SK-N-MC (cell line): Measurements from ENCODE around the gene CACNA1B.

Experiments used
- DNase-seq: peaks from one replicate; pipeline ENCODE4 v3.0.0-alpha.2; 2011; ENCODE audit warnings: low read depth, low spot score
- H3K27ac ChIP-seq: fragments of 200-600 bp; sonication (generic); 2 replicates; pipeline ENCODE4 v1.5.1; 2016; ENCODE audit warnings: mixed run types
- H3K36me3 ChIP-seq: fragments of 200-600 bp; sonication (generic); 2 replicates; pipeline ENCODE4 v1.6.1; 2017; ENCODE audit warnings: antibody characterized with exemption, low read length, mixed read lengths; ENCODE audit not compliant: insufficient read depth
- H3K4me3 ChIP-seq: fragments of 200-600 bp; sonication (generic); 2 replicates; pipeline ENCODE4 v1.5.1; 2016
- H3K9ac ChIP-seq: fragments of 200-600 bp; sonication (generic); 2 replicates; pipeline ENCODE4 v1.8.0; 2017; ENCODE audit warnings: mixed run types, mixed read lengths; ENCODE audit not compliant: insufficient read length
- H3K9me3 ChIP-seq: fragments of 200-600 bp; sonication (generic); 2 replicates; pipeline ENCODE4 v1.6.1; 2017; ENCODE audit warnings: low read depth, mild to moderate bottlenecking, antibody characterized with exemption, low read length, moderate library complexity, mixed read lengths
- EZH2 ChIP-seq: fragments of 200-600 bp; sonication (generic); IDR thresholded peaks from one replicate; pipeline ENCODE4 v1.6.1; 2017; ENCODE audit warnings: antibody characterized with exemption
- FOXP2 ChIP-seq: optimal IDR thresholded peaks from 2 replicates; pipeline ENCODE3; 2011; ENCODE audit warnings: mild to moderate bottlenecking, moderate library complexity; ENCODE audit not compliant: insufficient read depth; ENCODE audit errors: extremely low read length, control extremely low read depth
- POLR2AphosphoS5 ChIP-seq: IDR thresholded peaks from 2 replicates; pipeline ENCODE4 v1.6.1; 2012; ENCODE audit warnings: mild to moderate bottlenecking, low read depth, low read length, borderline replicate concordance

Gene CACNA1B

DNA sequence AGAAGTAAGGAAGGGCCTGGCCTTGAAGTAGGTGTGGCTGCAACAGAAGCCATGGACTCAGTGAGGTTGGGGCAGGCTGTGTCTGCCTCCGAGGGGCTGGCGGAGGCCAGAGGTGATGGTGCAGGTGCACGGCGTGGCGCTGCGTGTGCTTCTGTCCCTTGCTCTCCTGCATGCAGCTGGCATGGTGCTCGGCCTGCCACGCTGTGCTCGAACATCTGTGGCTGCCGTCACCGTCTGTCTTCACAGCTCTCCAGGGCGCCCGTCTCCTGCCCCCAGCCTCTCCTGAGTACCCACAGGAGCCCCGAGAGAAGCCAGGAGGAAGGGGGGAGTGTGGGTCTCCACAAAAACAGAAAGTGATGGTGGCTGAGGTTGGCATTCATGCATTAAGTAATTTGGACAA is 193.7 kb downstream of the CACNA1B start:
- DNase-seq, result no peak
- H3K9me3 ChIP-seq, result no peaks in the 10 kb centered on the region
- no peak overlapping the region for H3K9ac ChIP-seq
- no peak for TF ChIP-seq POLR2AphosphoS5
- TF ChIP-seq FOXP2, result no peak
- TF ChIP-seq EZH2, result no peak
- no peak overlapping the region for H3K4me3 ChIP-seq
- H3K36me3 ChIP-seq, result no peaks in the 10 kb centered on the region
- no peak overlapping the region for H3K27ac ChIP-seq

DNA sequence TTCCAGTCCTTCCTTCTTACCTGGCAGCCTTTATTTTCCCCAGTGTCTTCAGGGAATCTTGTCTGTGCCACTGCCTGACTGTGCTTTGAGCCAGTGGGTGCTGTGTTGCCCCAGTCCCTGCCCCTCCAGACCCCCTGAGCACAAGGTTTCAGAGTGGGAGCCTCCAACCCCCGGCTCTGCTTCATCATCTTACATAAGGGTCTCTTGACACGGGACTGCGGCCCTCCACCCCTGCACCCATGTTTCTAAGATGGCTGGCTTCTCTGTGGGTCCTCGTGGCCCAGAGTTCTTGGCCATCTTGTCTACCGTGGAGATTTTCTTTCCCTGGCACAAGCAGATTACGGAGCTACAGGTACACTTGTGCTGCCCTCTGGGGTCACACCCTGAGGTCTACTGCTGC is 194.1 kb downstream of the CACNA1B start:
- no peak for DNase-seq
- H3K36me3 ChIP-seq, result no peaks in the 10 kb centered on the region
- no peak overlapping the region for H3K9ac ChIP-seq
- no peak overlapping the region for H3K27ac ChIP-seq
- no peak overlapping the region for H3K4me3 ChIP-seq
- no peak for TF ChIP-seq FOXP2
- no peak for TF ChIP-seq EZH2
- TF ChIP-seq POLR2AphosphoS5, result no peak
- H3K9me3 ChIP-seq, result no peaks in the 10 kb centered on the region

DNA sequence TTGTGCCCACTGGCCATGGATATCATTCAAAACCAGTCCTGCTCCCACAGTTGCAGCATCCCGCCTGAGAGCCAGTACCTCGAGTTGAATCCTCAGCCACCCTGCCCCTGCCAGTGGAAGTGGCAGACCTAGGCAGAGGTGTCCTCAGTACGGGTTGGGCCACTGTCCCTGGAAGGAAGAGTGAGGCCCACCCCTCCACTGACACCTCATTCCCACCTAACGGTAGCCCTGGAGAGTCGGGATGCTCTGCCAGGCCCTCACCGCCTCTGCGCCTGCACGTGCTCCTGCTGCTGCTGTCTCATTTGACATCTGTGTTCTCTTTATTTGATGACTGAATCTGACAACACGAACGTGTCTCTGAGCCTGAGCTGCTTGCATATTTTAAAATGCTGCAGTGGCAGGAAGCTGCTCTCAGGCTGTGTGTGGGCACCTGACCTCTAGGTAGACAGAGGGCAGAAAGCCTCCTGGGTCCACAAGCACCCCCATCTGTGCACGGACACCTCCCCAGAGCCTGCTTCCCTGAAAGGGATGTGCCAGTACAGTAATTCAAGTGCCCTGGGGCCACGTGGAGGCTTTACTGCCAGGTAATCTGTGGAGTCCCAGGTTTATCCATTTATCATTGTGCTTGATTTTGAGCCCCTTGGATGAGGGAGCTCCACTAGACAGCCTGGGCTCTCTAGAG is 194.7 kb downstream of the CACNA1B start:
- TF ChIP-seq FOXP2 (no peak), EZH2 (no peak), POLR2AphosphoS5 (no peak)
- Histone ChIP-seq H3K9me3 (no peaks in the 10 kb centered on the region), H3K27ac (no peak overlapping the region), H3K9ac (no peak overlapping the region), H3K4me3 (no peak overlapping the region), H3K36me3 (no peaks in the 10 kb centered on the region)
- DNase-seq, result no peak

DNA sequence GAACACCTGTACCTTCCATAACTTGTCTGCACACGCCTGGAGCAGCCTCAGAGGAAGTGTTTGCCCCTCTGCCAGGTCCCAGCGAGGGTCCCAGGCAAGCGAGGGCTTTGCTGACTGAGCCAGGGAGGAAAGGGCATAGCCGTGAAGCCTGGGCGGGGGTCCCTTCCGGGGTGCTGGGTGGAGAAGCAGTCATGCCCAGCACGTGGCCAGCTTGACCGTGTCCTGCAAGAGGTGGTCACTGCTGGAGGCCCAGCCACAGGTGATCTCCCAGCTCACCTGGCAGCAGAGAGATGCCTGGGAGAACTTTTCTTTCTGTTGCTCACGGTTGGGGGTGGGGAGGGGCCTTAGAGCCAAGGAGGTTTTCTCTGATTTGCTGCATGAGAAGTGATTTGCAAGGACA is 195.3 kb downstream of the CACNA1B start:
- no peak for TF ChIP-seq POLR2AphosphoS5
- TF ChIP-seq EZH2, result no peak
- TF ChIP-seq FOXP2, result no peak
- Histone ChIP-seq H3K9me3 (no peaks in the 10 kb centered on the region), H3K36me3 (no peaks in the 10 kb centered on the region), H3K9ac (no peak overlapping the region), H3K4me3 (no peak overlapping the region), H3K27ac (no peak overlapping the region)
- no peak for DNase-seq

DNA sequence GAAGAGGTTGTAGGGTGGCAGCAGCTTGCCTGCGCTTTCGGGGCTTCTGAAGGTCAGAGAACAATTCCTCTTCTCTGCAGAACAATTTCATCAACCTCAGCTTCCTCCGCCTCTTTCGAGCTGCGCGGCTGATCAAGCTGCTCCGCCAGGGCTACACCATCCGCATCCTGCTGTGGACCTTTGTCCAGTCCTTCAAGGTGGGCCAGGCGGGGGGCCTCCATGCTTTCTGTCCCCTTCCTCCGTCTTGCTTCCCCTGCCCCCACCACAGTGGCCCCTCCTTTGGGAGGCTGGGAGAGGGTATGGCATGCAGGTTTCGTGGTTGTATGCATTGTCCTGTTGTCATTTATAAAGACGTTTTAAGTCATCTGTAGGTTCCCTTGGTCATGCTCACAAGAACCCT is 195.8 kb downstream of the CACNA1B start:
- no peak for DNase-seq
- H3K27ac ChIP-seq, result no peak overlapping the region
- H3K4me3 ChIP-seq, result no peak overlapping the region
- TF ChIP-seq FOXP2 (no peak), POLR2AphosphoS5 (no peak), EZH2 (no peak)
- H3K36me3 ChIP-seq, result no peaks in the 10 kb centered on the region
- no peak overlapping the region for H3K9ac ChIP-seq
- no peaks in the 10 kb centered on the region for H3K9me3 ChIP-seq

DNA sequence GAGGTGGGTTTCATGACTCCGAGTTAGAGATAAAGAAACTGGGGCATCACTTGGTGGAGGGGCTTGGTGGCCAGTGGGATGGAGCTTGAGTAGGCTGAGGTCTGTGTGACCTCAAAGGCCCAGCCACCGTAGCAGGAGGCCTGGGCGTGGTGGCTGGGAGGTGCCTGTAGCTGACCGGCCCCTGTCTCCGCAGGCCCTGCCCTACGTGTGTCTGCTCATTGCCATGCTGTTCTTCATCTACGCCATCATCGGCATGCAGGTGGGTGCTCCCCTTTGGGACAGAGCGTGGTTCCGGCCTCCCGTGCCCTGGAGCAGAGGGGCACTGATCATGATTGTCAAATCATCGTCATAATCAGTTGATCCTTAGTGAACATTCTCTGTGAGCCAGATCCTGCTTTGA is 196.2 kb downstream of the CACNA1B start:
- H3K9ac ChIP-seq, result no peak overlapping the region
- H3K27ac ChIP-seq, result no peak overlapping the region
- H3K9me3 ChIP-seq, result no peaks in the 10 kb centered on the region
- no peak for DNase-seq
- H3K36me3 ChIP-seq, result no peaks in the 10 kb centered on the region
- TF ChIP-seq POLR2AphosphoS5 (no peak), EZH2 (no peak)
- H3K4me3 ChIP-seq, result no peak overlapping the region

DNA sequence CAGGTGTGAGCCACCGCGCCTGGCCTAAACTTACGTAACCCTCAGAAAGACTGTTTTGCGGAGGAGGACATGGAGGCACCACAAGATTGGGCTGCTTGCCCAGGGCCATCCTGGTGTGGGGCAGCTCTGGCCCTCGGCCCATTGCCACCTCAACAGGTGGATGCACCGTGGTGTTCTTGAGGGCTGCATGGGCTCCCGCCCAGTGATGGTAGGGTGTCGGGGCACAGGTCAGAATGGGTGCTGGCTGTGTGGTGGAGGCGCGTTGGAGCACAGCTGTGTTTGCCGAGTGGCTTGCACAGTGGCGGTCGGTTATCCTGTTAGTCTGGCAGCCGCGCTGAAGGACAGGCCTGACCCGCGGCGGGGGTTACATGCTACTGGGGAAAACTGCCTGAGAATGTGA is 196.9 kb downstream of the CACNA1B start:
- TF ChIP-seq POLR2AphosphoS5, result no peak
- no peak for TF ChIP-seq FOXP2
- TF ChIP-seq EZH2, result no peak
- H3K36me3 ChIP-seq, result no peaks in the 10 kb centered on the region
- H3K9me3 ChIP-seq, result no peaks in the 10 kb centered on the region
- no peak overlapping the region for H3K4me3 ChIP-seq
- no peak overlapping the region for H3K27ac ChIP-seq
- no peak for DNase-seq
- no peak overlapping the region for H3K9ac ChIP-seq

DNA sequence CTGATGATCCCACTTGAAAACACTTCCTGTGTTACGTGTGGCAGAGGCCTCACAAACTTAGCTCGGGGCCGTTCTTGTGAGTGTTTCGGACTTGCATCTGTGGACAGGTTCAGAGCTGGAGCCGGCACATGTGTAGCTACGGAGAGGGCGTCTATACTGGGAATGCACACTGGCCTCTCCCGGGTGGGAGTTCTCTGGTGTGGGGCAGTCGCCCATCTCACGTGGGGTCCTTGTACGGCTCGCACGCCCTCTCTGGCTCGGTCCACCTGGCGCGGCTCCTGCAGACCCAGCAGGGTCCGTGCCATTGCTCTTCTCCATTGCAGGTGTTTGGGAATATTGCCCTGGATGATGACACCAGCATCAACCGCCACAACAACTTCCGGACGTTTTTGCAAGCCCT is 197.9 kb downstream of the CACNA1B start:
- H3K36me3 ChIP-seq, result no peaks in the 10 kb centered on the region
- H3K27ac ChIP-seq, result no peak overlapping the region
- no peak for DNase-seq
- H3K9me3 ChIP-seq, result no peaks in the 10 kb centered on the region
- H3K9ac ChIP-seq, result no peak overlapping the region
- TF ChIP-seq EZH2 (no peak), FOXP2 (no peak), POLR2AphosphoS5 (no peak)
- no peak overlapping the region for H3K4me3 ChIP-seq

DNA sequence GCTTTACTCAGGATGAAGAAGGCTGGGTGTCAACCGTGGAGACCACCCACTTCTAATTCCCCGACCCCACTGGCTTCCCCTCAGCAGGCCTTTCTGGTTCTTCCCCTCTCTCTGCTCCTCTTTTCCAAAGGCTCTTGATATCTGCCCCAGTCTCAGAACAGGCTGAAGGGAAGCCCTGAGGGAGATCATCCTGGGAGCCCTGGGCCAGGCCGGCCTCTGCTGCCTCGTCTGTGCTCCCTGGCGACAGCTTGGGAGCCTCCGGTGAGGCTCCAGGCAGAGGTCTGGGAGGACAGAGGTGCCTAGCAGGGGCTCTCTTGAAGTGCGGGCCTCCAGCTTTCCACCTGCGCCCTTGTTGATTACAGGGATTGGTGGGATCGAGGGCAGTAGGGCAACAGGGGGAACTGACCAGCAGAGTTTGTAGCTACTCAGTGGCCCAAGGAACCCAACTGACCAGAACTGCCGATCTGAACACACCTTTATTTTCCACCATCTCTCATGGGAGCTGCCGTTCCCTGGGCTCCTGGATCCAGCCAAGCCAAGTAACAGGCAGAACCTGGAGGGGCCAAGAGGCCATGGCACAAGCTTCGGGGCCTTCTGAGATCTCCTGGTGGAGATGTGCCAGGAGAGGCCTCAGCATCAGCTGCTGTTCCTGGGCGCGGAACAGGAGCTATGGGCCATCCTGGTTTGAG is 198.5 kb downstream of the CACNA1B start:
- no peak overlapping the region for H3K9ac ChIP-seq
- no peak overlapping the region for H3K27ac ChIP-seq
- TF ChIP-seq FOXP2 (no peak), EZH2 (no peak), POLR2AphosphoS5 (no peak)
- no peak overlapping the region for H3K4me3 ChIP-seq
- no peaks in the 10 kb centered on the region for H3K9me3 ChIP-seq
- no peak for DNase-seq
- H3K36me3 ChIP-seq, result no peaks in the 10 kb centered on the region
